ENCODE data around the gene TUBGCP6.

- no peak for TF ChIP-seq CTCF (IDR thresholded peaks at IDR 0.05; ENCODE audit: borderline replicate concordance, extremely low read depth, low read length, poor library complexity, severe bottlenecking)
- no peak for TF ChIP-seq EZH2 (IDR thresholded peaks at IDR 0.05; ENCODE audit: borderline replicate concordance, low read depth, low read length, severe bottlenecking)
Measured at GRCh38 chr22:50193621-50194020, 51.2 kb downstream of the TUBGCP6 start.
